Measurements from ENCODE around the gene ATP6AP1. TPM values are rescaled to one million over a fixed set of nuclear protein-coding genes. Genes with fewer than 3 reads are reported as not detected.

Gene ATP6AP1
- total RNA-seq, 1 experiment from 2014 or later = 119 TPM

DNA sequence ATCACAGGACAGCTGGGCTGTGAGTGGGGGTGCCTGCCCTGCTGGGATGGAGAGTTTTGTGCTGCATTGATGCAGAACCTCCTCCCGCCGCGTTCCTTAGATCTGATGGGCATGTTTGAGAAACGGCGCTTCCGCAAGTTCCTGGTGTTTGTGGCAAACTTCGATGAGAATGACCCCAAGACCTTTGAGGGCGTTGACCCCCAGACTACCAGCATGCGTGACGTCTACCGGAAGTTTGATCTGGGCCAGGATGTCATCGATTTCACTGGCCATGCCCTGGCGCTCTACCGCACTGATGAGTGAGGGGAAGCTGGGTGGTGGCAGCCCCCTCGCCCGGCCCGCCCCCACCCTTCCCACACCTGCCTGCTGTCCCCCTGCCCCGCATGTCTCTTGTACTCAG lies 11.4 kb downstream of the ATP6AP1 start:
- ChIA-PET CTCF (no interaction called here), POLR2A (ENCODE audit: unreplicated experiment) (no interaction called here)
- BruUV-seq (replicated peaks) = no TSS peak
- no peak overlapping the region for H2AFZ ChIP-seq
- H4K20me1 ChIP-seq (ENCODE audit: insufficient read depth) = no peaks in the 10 kb centered on the region
- no peak overlapping the region for H3K27ac ChIP-seq
- H3K4me3 ChIP-seq = no peak overlapping the region
- no peaks in the 10 kb centered on the region for H3K9me2 ChIP-seq (ENCODE audit: insufficient read depth)
- intact Hi-C loops (cut with micrococcal nuclease; ENCODE audit: unreplicated experiment) = loop anchor here (5.0 kb wide), 1 partner anchor 43 kb away; the partner anchor contains the start of gene RPL10
- peaks cover 13% of the 10 kb centered on the region; the same call in 1 of the 2 replicates for H3F3A ChIP-seq (ENCODE audit: insufficient read depth, low read depth)
- H3K36me3 ChIP-seq (ENCODE audit: low read depth) = no peaks in the 10 kb centered on the region
- H3K79me2 ChIP-seq (ENCODE audit: low read depth) = peaks cover 20% of the 10 kb centered on the region
- H3K9me3 ChIP-seq (ENCODE audit: insufficient read depth, low read depth) = no peaks in the 10 kb centered on the region
- no peaks in the 10 kb centered on the region for H3K27me3 ChIP-seq (ENCODE audit: insufficient read depth, low read depth)
- DNase-seq = no peak
- TF ChIP-seq, protein P1, sequence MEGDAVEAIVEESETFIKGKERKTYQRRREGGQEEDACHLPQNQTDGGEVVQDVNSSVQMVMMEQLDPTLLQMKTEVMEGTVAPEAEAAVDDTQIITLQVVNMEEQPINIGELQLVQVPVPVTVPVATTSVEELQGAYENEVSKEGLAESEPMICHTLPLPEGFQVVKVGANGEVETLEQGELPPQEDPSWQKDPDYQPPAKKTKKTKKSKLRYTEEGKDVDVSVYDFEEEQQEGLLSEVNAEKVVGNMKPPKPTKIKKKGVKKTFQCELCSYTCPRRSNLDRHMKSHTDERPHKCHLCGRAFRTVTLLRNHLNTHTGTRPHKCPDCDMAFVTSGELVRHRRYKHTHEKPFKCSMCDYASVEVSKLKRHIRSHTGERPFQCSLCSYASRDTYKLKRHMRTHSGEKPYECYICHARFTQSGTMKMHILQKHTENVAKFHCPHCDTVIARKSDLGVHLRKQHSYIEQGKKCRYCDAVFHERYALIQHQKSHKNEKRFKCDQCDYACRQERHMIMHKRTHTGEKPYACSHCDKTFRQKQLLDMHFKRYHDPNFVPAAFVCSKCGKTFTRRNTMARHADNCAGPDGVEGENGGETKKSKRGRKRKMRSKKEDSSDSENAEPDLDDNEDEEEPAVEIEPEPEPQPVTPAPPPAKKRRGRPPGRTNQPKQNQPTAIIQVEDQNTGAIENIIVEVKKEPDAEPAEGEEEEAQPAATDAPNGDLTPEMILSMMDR (conservative IDR thresholded peaks at IDR 0.05) = no peak
- no peak for TF ChIP-seq EZH2 (IDR thresholded peaks at IDR 0.05; ENCODE audit: low read depth)
- H3K4me2 ChIP-seq = no peak overlapping the region
- H3K4me1 ChIP-seq (replicated peaks; ENCODE audit: insufficient read depth) = peaks cover 7% of the 10 kb centered on the region; the same call in 1 of the 2 replicates

DNA sequence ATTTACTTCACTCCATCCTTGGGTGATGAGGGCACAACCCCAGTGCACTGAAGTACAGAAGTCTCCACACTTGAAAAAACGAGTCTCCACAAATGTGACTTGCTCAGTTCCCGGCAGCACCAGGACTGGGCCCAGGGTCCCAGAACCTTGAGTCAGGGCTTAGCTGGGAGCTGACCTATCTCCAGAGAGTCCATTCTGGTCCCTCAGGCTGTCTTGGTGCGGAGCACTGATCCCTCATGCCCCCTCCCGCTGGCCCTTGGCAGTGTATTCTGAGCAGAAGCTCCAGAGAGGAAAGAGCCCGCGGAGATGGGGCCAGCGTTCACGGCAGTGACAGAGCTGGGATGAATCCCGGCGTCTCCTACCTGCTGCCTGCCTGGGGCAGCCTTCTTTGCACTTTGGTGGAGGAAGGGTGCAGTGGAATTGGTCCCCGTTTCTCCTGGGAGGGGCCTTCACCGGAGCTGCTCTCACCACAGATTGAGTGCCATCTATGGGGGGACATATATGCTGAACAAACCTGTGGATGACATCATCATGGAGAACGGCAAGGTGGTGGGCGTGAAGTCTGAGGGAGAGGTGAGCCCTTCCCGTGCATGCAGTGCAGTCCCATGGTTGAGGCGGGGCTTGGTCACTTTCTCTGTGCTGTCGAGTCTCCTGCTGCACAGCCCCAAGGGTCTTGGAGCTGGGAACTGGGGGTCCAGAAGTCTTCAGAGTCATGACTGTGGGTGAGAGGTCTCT lies 12.3 kb downstream of the ATP6AP1 start:
- peaks cover 25% of the 10 kb centered on the region for H3K79me2 ChIP-seq (ENCODE audit: low read depth)
- ChIA-PET POLR2A (ENCODE audit: unreplicated experiment) (interaction anchor here (0.6 to 0.7 kb wide), 2 partner anchors 66 to 622 kb away, joined by 4 read pairs; partner anchors contain the start of gene FLNA), CTCF (no interaction called here)
- no peaks in the 10 kb centered on the region for H3K9me3 ChIP-seq (ENCODE audit: insufficient read depth, low read depth)
- H4K20me1 ChIP-seq (ENCODE audit: insufficient read depth) = no peaks in the 10 kb centered on the region
- no peaks in the 10 kb centered on the region for H3K9me2 ChIP-seq (ENCODE audit: insufficient read depth)
- no peaks in the 10 kb centered on the region for H3K27me3 ChIP-seq (ENCODE audit: insufficient read depth, low read depth)
- no TSS peak for BruUV-seq (replicated peaks)
- peaks cover 7% of the 10 kb centered on the region; the same call in 1 of the 2 replicates for H3K4me1 ChIP-seq (replicated peaks; ENCODE audit: insufficient read depth)
- H3K4me2 ChIP-seq = no peak overlapping the region
- intact Hi-C loops (cut with micrococcal nuclease; ENCODE audit: unreplicated experiment) = loop anchor here (5.0 kb wide), 1 partner anchor 43 kb away; the partner anchor contains the start of gene RPL10
- H3K4me3 ChIP-seq = no peak overlapping the region
- DNase-seq = no peak
- H3F3A ChIP-seq (ENCODE audit: insufficient read depth, low read depth) = peaks cover 13% of the 10 kb centered on the region; the same call in 1 of the 2 replicates
- no peaks in the 10 kb centered on the region for H3K36me3 ChIP-seq (ENCODE audit: low read depth)
- TF ChIP-seq EZH2 (IDR thresholded peaks at IDR 0.05; ENCODE audit: low read depth) = no peak
- TF ChIP-seq, protein P1 (conservative IDR thresholded peaks at IDR 0.05) = no peak
- H2AFZ ChIP-seq = no peak overlapping the region
- no peak overlapping the region for H3K27ac ChIP-seq

DNA sequence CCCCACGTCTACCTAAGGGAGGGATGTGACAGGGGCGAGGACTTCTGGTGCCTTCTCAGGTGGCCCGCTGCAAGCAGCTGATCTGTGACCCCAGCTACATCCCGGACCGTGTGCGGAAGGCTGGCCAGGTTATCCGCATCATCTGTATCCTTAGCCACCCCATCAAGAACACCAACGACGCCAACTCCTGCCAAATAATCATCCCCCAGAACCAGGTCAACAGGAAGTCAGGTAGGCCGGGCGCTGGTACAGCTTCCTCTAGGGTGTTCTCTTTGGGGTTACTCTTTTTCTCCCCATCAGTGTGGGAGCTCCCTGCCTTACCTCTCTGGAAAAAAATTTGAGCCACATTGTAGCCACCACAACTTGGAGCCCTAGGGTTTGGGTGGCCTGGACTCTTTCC lies 13.1 kb downstream of the ATP6AP1 start:
- H3K27ac ChIP-seq = no peak overlapping the region
- H3K4me1 ChIP-seq (replicated peaks; ENCODE audit: insufficient read depth) = peaks cover 7% of the 10 kb centered on the region; the same call in 1 of the 2 replicates
- H4K20me1 ChIP-seq (ENCODE audit: insufficient read depth) = no peaks in the 10 kb centered on the region
- DNase-seq = no peak
- CTCF ChIA-PET = interaction anchor here (1.0 kb wide), 1 partner anchor 69 kb away, joined by 5 read pairs; no protein-coding TSS in a partner anchor
- no peak overlapping the region for H3K4me3 ChIP-seq
- BruUV-seq (replicated peaks) = no TSS peak
- H3K9me3 ChIP-seq (ENCODE audit: insufficient read depth, low read depth) = no peaks in the 10 kb centered on the region
- H2AFZ ChIP-seq = no peak overlapping the region
- no peaks in the 10 kb centered on the region for H3K27me3 ChIP-seq (ENCODE audit: insufficient read depth, low read depth)
- POLR2A ChIA-PET (ENCODE audit: unreplicated experiment) = interaction anchor here (0.6 kb wide), 1 partner anchor 11 kb away, joined by 8 read pairs; no protein-coding TSS in a partner anchor
- no peak overlapping the region for H3K4me2 ChIP-seq
- intact Hi-C loops (cut with micrococcal nuclease; ENCODE audit: unreplicated experiment) = loop anchor here (5.0 kb wide), 1 partner anchor 44 kb away; the partner anchor contains the start of gene RPL10
- no peaks in the 10 kb centered on the region for H3K9me2 ChIP-seq (ENCODE audit: insufficient read depth)
- H3K36me3 ChIP-seq (ENCODE audit: low read depth) = no peaks in the 10 kb centered on the region
- H3K79me2 ChIP-seq (ENCODE audit: low read depth) = peaks cover 25% of the 10 kb centered on the region
- no peak for TF ChIP-seq EZH2 (IDR thresholded peaks at IDR 0.05; ENCODE audit: low read depth)
- TF ChIP-seq, protein P1 (conservative IDR thresholded peaks at IDR 0.05) = no peak
- peaks cover 13% of the 10 kb centered on the region; the same call in 1 of the 2 replicates for H3F3A ChIP-seq (ENCODE audit: insufficient read depth, low read depth)
